Inflammatory macrophage treated with lipopolysaccharide for 1 hour (primary cell): ENCODE measurements around the gene MBNL3.
"Not testable (repeated sequence)": the region's sequence is repeated elsewhere in the genome, so short reads cannot be mapped to it uniquely, and the experiment has no call there.

Source experiments
- DNase-seq, 2 donors: peaks; one replicate each; pipeline ENCODE4 v3.0.0-alpha.2; 2020 to 2022

The MBNL3 gene

GRCh38 chrX:132474544-132475248 lies 14.1 kb downstream of the MBNL3 start:
- DNase-seq = peak; percentile 41 to 49

- no peak for DNase-seq
Measured at GRCh38 chrX:132472397-132472796, 16.4 kb downstream of the MBNL3 start.

GRCh38 chrX:132470831-132471230 lies 18.0 kb downstream of the MBNL3 start:
- DNase-seq = no peak

GRCh38 chrX:132470179-132470578 lies 18.7 kb downstream of the MBNL3 start:
- no peak for DNase-seq

- no peak for DNase-seq
Measured at GRCh38 chrX:132468454-132468853, 20.4 kb downstream of the MBNL3 start.

GRCh38 chrX:132467989-132468388 lies 20.8 kb downstream of the MBNL3 start:
- DNase-seq = no peak

GRCh38 chrX:132467026-132467425 lies 21.8 kb downstream of the MBNL3 start:
- no peak for DNase-seq

GRCh38 chrX:132463411-132463810 lies 25.4 kb downstream of the MBNL3 start:
- DNase-seq = peak; percentile 29 to 77

GRCh38 chrX:132461886-132462285 lies 27.0 kb downstream of the MBNL3 start:
- DNase-seq = no peak

GRCh38 chrX:132452911-132453550 lies 35.8 kb downstream of the MBNL3 start:
- DNase-seq = no peak

GRCh38 chrX:132445909-132446308 lies 42.9 kb downstream of the MBNL3 start:
- DNase-seq = not testable (repeated sequence)

- no peak for DNase-seq
Measured at GRCh38 chrX:132444936-132445335, 43.9 kb downstream of the MBNL3 start.

- DNase-seq = peak; percentile 58 to 74
Measured at GRCh38 chrX:132443196-132444135, 45.4 kb downstream of the MBNL3 start.

- peak; percentile 15 to 20 for DNase-seq
Measured at GRCh38 chrX:132442691-132443090, 46.1 kb downstream of the MBNL3 start.

- no peak for DNase-seq
Measured at GRCh38 chrX:132435222-132435621, 53.6 kb downstream of the MBNL3 start.

GRCh38 chrX:132433551-132433950 lies 55.3 kb downstream of the MBNL3 start:
- DNase-seq = no peak

GRCh38 chrX:132433001-132433400 lies 55.8 kb downstream of the MBNL3 start:
- DNase-seq = no peak

- DNase-seq = no peak
Measured at GRCh38 chrX:132428896-132429295, 59.9 kb downstream of the MBNL3 start.

GRCh38 chrX:132426695-132427281 lies 62.0 kb downstream of the MBNL3 start:
- DNase-seq = no peak

- no peak for DNase-seq
Measured at GRCh38 chrX:132425744-132426318, 63.0 kb downstream of the MBNL3 start.

GRCh38 chrX:132423323-132423722 lies 65.5 kb downstream of the MBNL3 start:
- DNase-seq = no peak

GRCh38 chrX:132415012-132415411 lies 73.8 kb downstream of the MBNL3 start:
- DNase-seq = no peak

- no peak for DNase-seq
Measured at GRCh38 chrX:132414404-132414803, 74.4 kb downstream of the MBNL3 start.
